GM12875 (cell line): ENCODE data around the gene NDUFV1.
"Not testable (repeated sequence)": the region's sequence is repeated elsewhere in the genome, so short reads cannot be mapped to it uniquely, and the experiment has no call there.

Experiments
- H3K4me3 ChIP-seq: one replicate; pipeline ENCODE4 v1.5.1; 2011; ENCODE audit warnings: low read depth, low read length, control low read depth
- CTCF ChIP-seq: IDR thresholded peaks from 2 replicates; pipeline ENCODE4 v1.5.1; 2011; ENCODE audit warnings: low read depth, mild to moderate bottlenecking, control low read depth, inconsistent platforms, low read length, moderate library complexity, borderline replicate concordance; ENCODE audit not compliant: insufficient read depth

The NDUFV1 gene

GRCh38 chr11:67633758-67634365, 27.1 kb downstream of the NDUFV1 start:
- TF ChIP-seq CTCF = no peak
- H3K4me3 ChIP-seq = no peak overlapping the region

- no peak for TF ChIP-seq CTCF
- no peak overlapping the region for H3K4me3 ChIP-seq
Measured at GRCh38 chr11:67634366-67635230, 27.9 kb downstream of the NDUFV1 start.

GRCh38 chr11:67635231-67635521, 28.4 kb downstream of the NDUFV1 start:
- TF ChIP-seq CTCF = no peak
- H3K4me3 ChIP-seq = no peak overlapping the region

- H3K4me3 ChIP-seq = no peak overlapping the region
- no peak for TF ChIP-seq CTCF
Measured at GRCh38 chr11:67636962-67637361, 30.2 kb downstream of the NDUFV1 start.

GRCh38 chr11:67637441-67637840, 30.7 kb downstream of the NDUFV1 start:
- not testable (repeated sequence) for H3K4me3 ChIP-seq

GRCh38 chr11:67638535-67639437, 32.0 kb downstream of the NDUFV1 start:
- TF ChIP-seq CTCF = no peak
- no peak overlapping the region for H3K4me3 ChIP-seq

- no peak within 1 kb of the TSS for H3K4me3 ChIP-seq
- TF ChIP-seq CTCF = no peak
Measured at GRCh38 chr11:67639438-67639859, 32.7 kb downstream of the NDUFV1 start, which contains the start of gene TBX10. Gene TBX10 (minus strand): TSS chr11:67639763. CDS start chr11:67639472, 291 bp downstream.
